H9 (cell line): Measurements from ENCODE around the gene CDH4. TPM values are rescaled to one million over a fixed set of nuclear protein-coding genes. Genes with fewer than 3 reads are reported as not detected.

Source experiments
- DNase-seq: peaks from one replicate; pipeline ENCODE4 v3.0.0-alpha.2; 2017
- H2AFZ ChIP-seq: one replicate; pipeline ENCODE4 v1.6.1; 2013; ENCODE audit warnings: mild to moderate bottlenecking, low read length, control low read depth, moderate library complexity
- H2AK5ac ChIP-seq: 2 replicates; pipeline ENCODE4 v1.6.1; 2013; ENCODE audit warnings: low read length, control low read depth, mixed read lengths; ENCODE audit not compliant: insufficient read length
- H2BK120ac ChIP-seq: one replicate; pipeline ENCODE4 v1.6.1; 2013; ENCODE audit warnings: low read depth, mild to moderate bottlenecking, low read length, control low read depth, inconsistent platforms; ENCODE audit not compliant: poor library complexity, severe bottlenecking
- H2BK12ac ChIP-seq: 2 replicates; pipeline ENCODE4 v1.6.1; 2013; ENCODE audit warnings: low read length, control low read depth, mixed read lengths, low read depth; ENCODE audit not compliant: insufficient read length
- H2BK15ac ChIP-seq: 2 replicates; pipeline ENCODE4 v1.6.1; 2013; ENCODE audit warnings: low read depth, low read length, control low read depth
- H2BK20ac ChIP-seq: one replicate; pipeline ENCODE4 v1.6.1; 2013; ENCODE audit warnings: low read depth, mild to moderate bottlenecking, low read length, control low read depth, inconsistent platforms; ENCODE audit not compliant: poor library complexity, severe bottlenecking
- H2BK5ac ChIP-seq: 2 replicates; pipeline ENCODE4 v1.6.1; 2013; ENCODE audit warnings: low read length, control low read depth, mixed read lengths; ENCODE audit not compliant: insufficient read length
- H3K14ac ChIP-seq: 2 replicates; pipeline ENCODE4 v1.6.1; 2013; ENCODE audit warnings: low read length, control low read depth; ENCODE audit not compliant: insufficient read depth
- H3K18ac ChIP-seq: 2 replicates; pipeline ENCODE4 v1.6.1; 2013; ENCODE audit warnings: low read depth, mild to moderate bottlenecking, mixed read lengths, low read length, control low read depth; ENCODE audit not compliant: insufficient read length
- H3K23ac ChIP-seq: 2 replicates; pipeline ENCODE4 v1.6.1; 2013; ENCODE audit warnings: low read length, control low read depth, mixed read lengths, low read depth; ENCODE audit not compliant: insufficient read length
- H3K23me2 ChIP-seq: 2 replicates; pipeline ENCODE4 v1.6.1; 2013; ENCODE audit warnings: low read depth, mild to moderate bottlenecking, mixed read lengths, low read length, control low read depth; ENCODE audit not compliant: insufficient read length, poor library complexity, severe bottlenecking
- H3K27ac ChIP-seq: 2 replicates; pipeline ENCODE4 v1.5.1; 2013; ENCODE audit warnings: low read length, control low read depth, mixed read lengths, low read depth; ENCODE audit not compliant: insufficient read length
- H3K27me3 ChIP-seq: 2 replicates; pipeline ENCODE4 v1.6.1; 2013; ENCODE audit warnings: low read length, control low read depth, inconsistent platforms; ENCODE audit not compliant: insufficient read depth
- H3K4ac ChIP-seq: 2 replicates; pipeline ENCODE4 v1.6.1; 2013; ENCODE audit warnings: low read depth, mild to moderate bottlenecking, control low read depth, inconsistent platforms, low read length, moderate library complexity
- H3K4me1 ChIP-seq: 2 replicates; pipeline ENCODE4 v1.6.1; 2013; ENCODE audit warnings: low read length, control low read depth, inconsistent platforms; ENCODE audit not compliant: insufficient read depth
- H3K4me2 ChIP-seq: 2 replicates; pipeline ENCODE4 v1.6.1; 2013; ENCODE audit warnings: low read length, control low read depth, mixed read lengths; ENCODE audit not compliant: insufficient read length, insufficient read depth
- H3K56ac ChIP-seq: 2 replicates; pipeline ENCODE4 v1.6.1; 2013; ENCODE audit warnings: low read depth, mild to moderate bottlenecking, mixed read lengths, low read length, control low read depth; ENCODE audit not compliant: insufficient read length
- H3K79me1 ChIP-seq: 2 replicates; pipeline ENCODE4 v1.6.1; 2013; ENCODE audit warnings: low read depth, mild to moderate bottlenecking, moderate library complexity, low read length, control low read depth, inconsistent platforms; ENCODE audit not compliant: insufficient read depth, poor library complexity, severe bottlenecking
- H3K79me2 ChIP-seq: 2 replicates; pipeline ENCODE4 v1.6.1; 2013; ENCODE audit warnings: low read length, control low read depth, inconsistent platforms; ENCODE audit not compliant: insufficient read depth
- H3K9ac ChIP-seq: 2 replicates; pipeline ENCODE4 v1.6.1; 2013; ENCODE audit warnings: low read length, control low read depth, mixed read lengths; ENCODE audit not compliant: insufficient read length; ENCODE audit errors: extremely low read depth
- H3K9me3 ChIP-seq: one replicate; pipeline ENCODE4 v1.6.1; 2013; ENCODE audit warnings: low read depth, low read length, inconsistent platforms; ENCODE audit not compliant: control insufficient read depth
- H3T11ph ChIP-seq: one replicate; pipeline ENCODE4 v1.6.1; 2013; ENCODE audit warnings: mild to moderate bottlenecking, low read length, control low read depth, inconsistent platforms
- H4K20me1 ChIP-seq: one replicate; pipeline ENCODE4 v1.6.1; 2013; ENCODE audit not compliant: control insufficient read depth, insufficient read length, insufficient read depth
- H4K5ac ChIP-seq: 2 replicates; pipeline ENCODE4 v1.6.1; 2013; ENCODE audit warnings: low read depth, mild to moderate bottlenecking, mixed read lengths, low read length, control low read depth; ENCODE audit not compliant: insufficient read length
- H4K8ac ChIP-seq: replicated peaks from 2 replicates; pipeline ENCODE4 v1.6.1; 2013; ENCODE audit warnings: low read length, control low read depth, mixed read lengths, low read depth; ENCODE audit not compliant: insufficient read length
- H4K91ac ChIP-seq: 2 replicates; pipeline ENCODE4 v1.6.1; 2013; ENCODE audit warnings: low read depth, mild to moderate bottlenecking, moderate library complexity, mixed read lengths, low read length, control low read depth; ENCODE audit not compliant: insufficient read length
- H3K27ac Mint-ChIP-seq, 3 experiments: 2 replicates in 2 of 3; 3 replicates in 1 of 3; pipeline ENCODE4 v1.8.0; 2020 to 2021; ENCODE audit warnings: mixed read lengths in 3 of 3, mild to moderate bottlenecking in 1 of 3, moderate library complexity in 1 of 3
- H3K27me3 Mint-ChIP-seq: 2 replicates; pipeline ENCODE4 v1.8.0; 2021; ENCODE audit warnings: low read depth, mild to moderate bottlenecking, moderate library complexity, mixed read lengths
- H3K36me3 Mint-ChIP-seq, 3 experiments: 2 replicates in 2 of 3; 3 replicates in 1 of 3; pipeline ENCODE4 v1.8.0; 2020 to 2021; ENCODE audit warnings: low read depth in 3 of 3, mixed read lengths in 3 of 3; ENCODE audit not compliant: insufficient read depth in 1 of 3
- H3K4me1 Mint-ChIP-seq, 2 experiments: 2 replicates each; pipeline ENCODE4 v1.8.0; 2020; ENCODE audit warnings: mixed read lengths in 2 of 2
- H3K4me3 Mint-ChIP-seq, 2 experiments: 2 replicates in 1 of 2; 3 replicates in 1 of 2; pipeline ENCODE4 v1.8.0; 2020 to 2021; ENCODE audit warnings: mild to moderate bottlenecking in 2 of 2, mixed read lengths in 2 of 2, moderate library complexity in 1 of 2
- H3K9me3 Mint-ChIP-seq, 2 experiments: 2 replicates in 1 of 2; 3 replicates in 1 of 2; pipeline ENCODE4 v1.8.0; 2020; ENCODE audit warnings: mild to moderate bottlenecking in 2 of 2, mixed read lengths in 2 of 2, moderate library complexity in 1 of 2
- CTCF ChIP-seq: fragments of 200-600 bp; sonication (generic); conservative IDR thresholded peaks from 3 replicates; pipeline ENCODE4 v1.8.0; 2021; ENCODE audit warnings: antibody characterized with exemption, mild to moderate bottlenecking
- WGBS: extraction: QIAGEN DNeasy Blood & Tissue Kit; methylation state at CpG from one replicate; pipeline ENCODE4 v1.1.7; 2013; ENCODE audit warnings: missing lambda C conversion rate, low lambda C conversion rate, mixed read lengths; ENCODE audit not compliant: insufficient read length; ENCODE audit errors: extremely low coverage; 5-methylcytosine and 5-hydroxymethylcytosine counted together
- total RNA-seq: library from RNA; stranded (reverse); gene quantifications from 2 replicates; pipeline ENCODE4 v1.2.1, GENCODE V29; 2021

Gene CDH4
- total RNA-seq, 1 experiment from 2014 or later, result 3.0 TPM

DNA sequence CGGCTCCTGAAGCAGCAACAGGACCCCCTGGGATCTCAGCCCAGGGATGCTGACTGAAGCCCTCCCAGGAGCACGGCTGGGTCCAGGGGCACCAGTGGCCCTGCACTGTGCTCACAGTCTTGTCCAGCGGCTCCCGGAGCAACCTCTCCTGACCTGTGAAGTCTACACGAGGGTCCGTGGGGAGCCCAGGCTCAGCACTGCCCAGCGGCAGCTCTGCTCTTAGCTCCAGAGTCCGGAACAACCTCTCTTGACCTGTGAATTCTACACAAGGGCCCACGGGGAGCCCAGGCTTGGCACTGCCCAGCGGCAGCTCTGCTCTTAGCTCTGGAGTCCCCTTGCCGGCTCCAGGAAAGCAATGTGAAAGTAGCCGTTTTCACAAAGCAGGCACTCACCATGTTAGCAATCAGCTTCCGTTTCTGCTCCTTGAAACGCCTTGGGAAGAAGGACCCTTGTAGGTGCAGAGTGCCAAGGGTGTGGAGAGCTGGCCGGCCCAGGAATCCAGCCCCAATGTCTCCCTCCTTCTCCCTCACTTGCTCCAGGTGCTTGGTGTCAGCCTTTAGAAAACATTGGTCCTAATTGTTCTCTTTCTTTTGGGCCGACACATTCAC is 310.9 kb downstream of the CDH4 start:
- no peak overlapping the region for H2BK12ac ChIP-seq
- H2AFZ ChIP-seq, result no peak overlapping the region
- no peaks in the 10 kb centered on the region for H3K23me2 ChIP-seq
- H2AK5ac ChIP-seq, result no peak overlapping the region
- no peak overlapping the region for H4K5ac ChIP-seq
- Mint-ChIP-seq H3K4me1 (peaks cover 44 to 50% of the 10 kb centered on the region in 2 experiments), H3K4me3 (no peak overlapping the region), H3K36me3 (peaks cover 0 to 6% (median 2%) of the 10 kb centered on the region in 3 experiments; a peak in 2 of 7 replicates), H3K27me3 (peaks cover 25% of the 10 kb centered on the region), H3K27ac (no peak overlapping the region), H3K9me3 (peaks cover 3 to 5% of the 10 kb centered on the region in 2 experiments; a peak in 4 of 5 replicates)
- no peak overlapping the region for H3K9ac ChIP-seq
- no peaks in the 10 kb centered on the region for H3K79me2 ChIP-seq
- DNase-seq, result no peak
- no peak overlapping the region for H4K91ac ChIP-seq
- no peaks in the 10 kb centered on the region for H3K9me3 ChIP-seq
- no peak overlapping the region for H2BK120ac ChIP-seq
- no peak overlapping the region for H3K4me2 ChIP-seq
- no peak overlapping the region for H3K4ac ChIP-seq
- no peaks in the 10 kb centered on the region for H4K20me1 ChIP-seq
- H2BK15ac ChIP-seq, result no peak overlapping the region
- H2BK5ac ChIP-seq, result no peak overlapping the region
- no peak overlapping the region for H3T11ph ChIP-seq
- WGBS, result no CpG with 5 or more reads among the region's 16 CpGs
- peaks cover 6% of the 10 kb centered on the region; the same call in 1 of the 2 replicates for H3K4me1 ChIP-seq
- no peak overlapping the region for H2BK20ac ChIP-seq
- no peak overlapping the region for H3K23ac ChIP-seq
- peaks cover 3% of the 10 kb centered on the region; the same call in 1 of the 2 replicates for H3K27me3 ChIP-seq
- H3K27ac ChIP-seq, result no peak overlapping the region
- peak overlapping the region; percentile 70; the same call in 1 of the 2 replicates for H3K14ac ChIP-seq
- H4K8ac ChIP-seq, result no peak overlapping the region
- H3K79me1 ChIP-seq, result no peaks in the 10 kb centered on the region
- no peak overlapping the region for H3K56ac ChIP-seq
- no peak overlapping the region for H3K18ac ChIP-seq
- TF ChIP-seq CTCF, result no peak
